Amniotic epithelial cell (primary cell): ENCODE results near the gene SLC13A4.
"Not testable (repeated sequence)": the region's sequence is repeated elsewhere in the genome, so short reads cannot be mapped to it uniquely, and the experiment has no call there.

Source experiments
- DNase-seq: peaks from one replicate; pipeline ENCODE4 v3.0.0-alpha.2; 2010; ENCODE audit warnings: low read depth

The SLC13A4 gene

DNA sequence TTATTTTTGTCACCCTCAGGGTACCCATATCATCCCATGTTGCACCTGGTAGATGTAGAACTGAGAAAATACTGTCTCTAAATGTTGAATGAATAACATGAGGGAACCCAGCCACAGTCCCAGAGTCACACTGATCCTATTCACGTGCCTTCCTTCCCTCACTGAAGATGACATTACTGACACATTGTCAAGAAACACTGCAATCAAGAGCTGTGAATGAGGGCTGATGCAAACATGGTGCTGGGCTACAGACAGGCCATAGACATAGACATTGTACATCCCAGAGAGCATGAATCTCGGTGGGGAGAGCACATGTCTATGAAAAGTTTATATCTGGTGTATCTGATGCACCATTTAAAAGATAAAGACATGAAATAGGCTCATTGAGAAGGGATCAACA, 9.8 kb downstream of the SLC13A4 start:
- no peak for DNase-seq

DNA sequence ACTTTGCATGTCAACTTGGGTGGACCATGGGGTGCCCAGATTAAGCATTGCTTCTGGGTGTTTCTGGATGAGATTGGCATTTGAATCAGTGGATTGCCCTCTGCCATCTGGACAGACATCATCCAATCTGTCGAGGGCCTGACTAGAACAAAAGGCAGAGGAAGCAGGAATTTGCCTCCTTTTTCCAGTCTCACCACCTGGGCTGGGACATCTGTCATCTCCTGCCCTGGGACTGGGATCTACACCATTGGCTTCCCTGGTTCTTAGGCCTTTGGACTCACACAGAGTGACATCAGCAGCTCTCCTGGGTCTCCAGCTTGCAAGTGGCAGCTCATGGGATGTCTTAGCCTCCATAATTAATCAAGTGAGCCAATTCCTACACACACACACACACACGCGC, 10.3 kb downstream of the SLC13A4 start:
- DNase-seq, result no peak

DNA sequence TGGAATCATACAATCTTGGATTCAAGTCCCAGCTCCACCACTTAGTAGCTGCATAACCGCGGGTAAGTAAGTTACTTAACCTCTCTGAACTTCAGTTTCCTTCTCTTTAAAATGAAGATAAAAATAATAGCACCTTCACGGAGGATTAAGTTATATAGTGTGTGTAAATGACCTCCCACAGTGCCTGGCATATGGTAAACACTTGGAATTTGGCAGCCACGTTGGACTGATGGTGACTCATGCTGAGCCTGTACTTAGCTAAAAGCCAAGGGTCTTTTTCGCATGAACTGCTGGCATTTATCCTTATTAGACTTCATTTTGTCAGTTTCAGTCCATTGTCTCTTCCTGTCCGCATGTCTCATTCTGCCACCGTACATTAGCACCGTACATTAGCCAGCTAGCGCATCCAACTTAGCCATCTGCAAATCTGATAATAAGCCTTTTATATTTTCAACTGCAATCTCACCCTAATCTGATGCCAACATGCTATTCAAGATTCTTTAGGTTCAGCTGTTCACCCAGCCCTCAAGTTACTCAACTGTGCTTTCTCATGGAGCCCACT, 11.2 kb downstream of the SLC13A4 start:
- DNase-seq, result peak; percentile 64

DNA sequence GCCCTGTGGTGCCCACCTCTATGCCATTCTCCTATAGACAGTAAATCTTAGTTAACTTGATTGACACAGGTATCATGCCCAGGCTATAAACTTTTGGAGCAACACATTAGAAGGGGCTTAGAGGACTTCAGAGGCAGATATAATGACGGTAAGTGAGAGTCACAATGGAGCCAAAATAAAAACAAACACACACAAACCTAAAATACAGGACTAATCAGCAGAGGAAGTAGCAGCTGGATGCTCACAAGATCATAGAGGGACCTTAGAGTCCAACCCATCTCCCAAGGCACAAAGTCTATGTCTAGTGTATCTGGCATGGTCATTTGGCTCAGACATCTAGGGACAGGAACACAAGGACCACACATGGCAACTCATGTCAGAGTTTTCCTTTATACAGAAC, 12.3 kb downstream of the SLC13A4 start:
- no peak for DNase-seq

DNA sequence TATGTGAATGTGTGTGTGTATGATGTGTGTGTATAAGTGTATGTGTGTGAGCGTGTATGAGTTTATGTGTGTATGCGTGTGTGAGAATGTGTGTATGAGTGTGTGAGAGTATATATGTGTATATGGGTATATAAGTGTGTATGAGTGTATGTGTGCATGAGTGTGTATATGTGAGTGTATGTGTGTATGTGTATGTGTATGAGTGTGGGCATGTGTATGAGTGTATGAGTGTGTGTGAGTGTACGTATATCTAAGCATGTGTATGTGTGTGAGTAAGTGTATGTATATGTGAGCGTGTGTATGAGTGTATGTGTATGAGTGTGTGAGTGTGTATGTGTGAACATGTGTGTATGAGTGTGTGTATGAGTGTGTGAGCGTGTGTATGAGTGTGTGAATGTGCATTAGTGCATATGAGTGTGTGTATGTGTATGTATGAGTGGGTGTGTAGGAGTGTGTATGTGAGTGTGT, 12.9 kb downstream of the SLC13A4 start:
- DNase-seq, result no peak

DNA sequence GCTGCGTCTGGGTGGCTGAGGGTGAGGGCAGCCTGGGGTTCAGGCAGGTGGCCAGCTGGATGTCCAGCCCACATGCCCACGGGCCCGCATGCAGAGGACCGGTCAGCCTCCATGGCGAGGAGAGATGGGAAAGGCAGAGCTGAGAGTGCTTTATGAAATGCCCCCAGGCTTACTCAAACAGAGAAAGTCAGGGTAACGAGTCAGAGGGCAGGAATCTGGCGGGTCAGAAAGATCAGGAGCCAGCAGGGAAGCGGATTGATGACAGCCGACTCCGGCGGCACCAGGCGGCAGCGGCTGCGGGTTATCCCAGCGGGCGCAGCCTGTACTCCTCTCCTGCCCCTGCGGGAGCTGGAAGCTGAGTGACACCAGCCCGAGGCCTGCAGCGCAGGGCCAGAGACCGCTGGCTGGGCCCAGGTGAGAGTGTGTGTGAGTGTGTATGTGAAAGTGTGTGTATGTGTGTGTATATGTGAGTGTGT, 13.4 kb downstream of the SLC13A4 start:
- peak; percentile 78 for DNase-seq

DNA sequence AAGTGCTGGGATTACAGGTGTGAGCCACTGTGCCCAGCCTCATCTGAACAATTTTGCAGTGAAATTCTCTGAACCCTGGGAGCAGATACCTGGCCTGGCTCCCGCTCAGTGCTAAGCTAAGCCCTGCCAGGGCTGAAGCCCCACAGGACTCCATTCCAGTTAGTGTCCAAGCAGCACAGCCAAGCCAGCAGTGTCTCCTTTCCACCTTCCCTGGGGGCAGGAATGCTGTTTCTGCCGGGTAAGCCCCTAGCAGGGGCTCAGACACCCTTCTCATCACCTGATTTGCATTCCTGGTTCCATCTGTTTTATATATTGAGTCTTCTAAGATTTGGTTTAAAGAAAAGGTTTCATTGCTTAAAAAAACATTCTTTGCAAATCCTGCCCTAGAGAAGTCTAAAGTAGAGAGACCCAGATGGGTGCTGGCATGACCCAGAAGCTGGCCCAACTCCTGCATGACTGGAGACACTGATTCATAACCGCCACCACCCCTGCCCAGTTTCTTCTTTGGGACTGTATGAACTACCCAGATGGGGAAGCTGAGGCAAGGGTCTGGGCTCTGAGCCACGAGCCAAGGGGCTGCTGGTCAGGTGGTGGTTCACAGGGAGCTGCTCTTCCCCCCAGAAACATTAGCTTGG, 14.0 kb downstream of the SLC13A4 start:
- no peak for DNase-seq

DNA sequence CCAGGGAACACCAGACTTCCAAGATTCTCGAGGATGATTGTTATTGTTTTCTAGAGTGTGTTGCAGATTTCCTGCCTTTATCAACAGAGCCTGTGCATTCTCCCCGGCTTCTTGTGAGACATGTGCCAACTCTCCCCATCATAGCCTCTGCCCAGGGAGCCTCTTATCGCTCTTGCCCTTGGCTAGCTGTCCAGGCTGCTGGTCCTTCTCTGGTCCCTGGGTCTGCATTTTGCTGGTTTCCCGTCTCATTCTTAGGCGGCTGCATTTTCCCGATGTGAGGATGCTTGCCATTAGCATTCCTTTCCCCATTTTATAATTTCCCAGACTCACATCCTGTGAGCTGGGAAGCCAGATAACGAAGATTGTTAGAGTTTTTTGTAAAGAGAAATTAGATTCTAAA, 15.2 kb downstream of the SLC13A4 start:
- DNase-seq, result no peak

DNA sequence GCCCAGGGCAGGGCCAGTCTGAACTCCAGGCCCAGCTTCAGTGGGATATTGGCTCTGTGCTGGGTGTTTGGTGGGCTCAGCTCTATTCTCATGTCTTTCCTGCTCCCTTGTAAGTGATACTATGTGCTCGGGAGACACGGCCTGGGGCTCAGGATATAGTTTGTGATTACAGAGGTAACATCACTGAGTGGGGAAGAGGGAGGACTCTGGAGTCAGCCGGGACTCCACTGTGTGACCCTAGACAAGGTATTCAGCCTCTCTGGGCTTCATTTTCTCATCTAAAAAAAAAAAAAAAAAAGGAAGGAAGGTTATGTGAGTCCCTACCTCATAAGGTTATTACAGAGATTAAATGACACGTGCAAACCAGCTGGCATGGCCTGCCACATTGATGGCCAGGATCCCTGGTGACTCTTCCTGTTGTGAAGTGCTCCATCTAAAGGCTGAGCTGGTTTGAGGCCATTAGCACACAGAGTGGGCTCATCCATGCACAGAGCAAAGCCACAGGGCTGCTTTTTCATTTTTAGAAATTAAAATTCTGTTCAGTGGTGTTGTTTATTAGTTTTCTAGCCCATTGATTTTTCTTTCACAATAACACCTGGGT, 15.7 kb downstream of the SLC13A4 start:
- no peak for DNase-seq

DNA sequence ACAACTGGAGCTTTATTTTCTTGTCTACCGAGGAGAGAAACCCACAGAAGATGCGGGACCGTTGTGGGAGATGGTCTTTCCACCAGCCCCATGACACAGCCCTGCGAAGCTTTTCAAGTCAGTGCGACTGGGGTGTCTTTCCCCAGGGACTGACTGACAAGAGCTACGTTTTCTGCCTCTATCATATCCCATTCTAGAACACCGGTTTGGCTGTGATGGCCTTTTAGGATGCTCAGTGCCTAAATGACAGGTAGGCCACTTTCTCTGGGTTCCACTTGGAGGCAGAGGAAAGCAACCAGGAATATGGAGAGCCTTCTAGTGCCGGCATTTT, 16.9 kb downstream of the SLC13A4 start:
- no peak for DNase-seq

DNA sequence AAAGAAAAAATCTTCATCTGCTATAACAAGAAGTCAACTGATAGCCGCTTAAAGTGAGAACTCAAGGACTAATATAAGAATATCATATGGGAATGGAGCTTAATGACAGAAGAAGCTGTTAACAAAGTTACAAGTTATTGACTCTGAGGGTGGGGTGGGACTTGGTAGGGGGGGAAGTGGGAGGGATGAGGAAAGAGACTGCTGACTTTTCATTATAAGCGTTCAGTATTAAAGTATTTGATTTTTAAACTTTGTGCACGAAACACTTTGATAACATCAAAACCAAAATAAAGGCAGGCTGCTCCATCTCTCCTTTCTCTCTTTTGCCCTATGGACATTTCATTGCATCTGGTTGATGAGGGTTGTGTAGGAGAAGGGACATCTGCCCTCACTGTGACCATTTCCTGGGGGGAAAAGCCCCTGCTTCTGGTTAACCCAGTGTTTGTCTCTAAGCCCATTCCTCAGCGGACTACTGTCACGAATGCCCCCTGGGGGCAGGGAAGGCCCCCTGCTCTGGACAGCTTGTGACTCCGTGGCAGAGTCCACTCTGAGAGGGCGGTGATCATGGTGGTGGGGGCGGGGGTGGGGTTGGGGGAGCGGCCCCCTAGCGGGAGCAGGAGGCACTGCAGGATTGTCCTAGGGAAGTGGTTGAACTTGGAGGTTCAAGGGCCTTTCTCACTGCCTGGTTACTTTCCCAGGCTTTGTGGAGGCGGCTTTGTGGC, 17.4 kb downstream of the SLC13A4 start:
- DNase-seq, result no peak

DNA sequence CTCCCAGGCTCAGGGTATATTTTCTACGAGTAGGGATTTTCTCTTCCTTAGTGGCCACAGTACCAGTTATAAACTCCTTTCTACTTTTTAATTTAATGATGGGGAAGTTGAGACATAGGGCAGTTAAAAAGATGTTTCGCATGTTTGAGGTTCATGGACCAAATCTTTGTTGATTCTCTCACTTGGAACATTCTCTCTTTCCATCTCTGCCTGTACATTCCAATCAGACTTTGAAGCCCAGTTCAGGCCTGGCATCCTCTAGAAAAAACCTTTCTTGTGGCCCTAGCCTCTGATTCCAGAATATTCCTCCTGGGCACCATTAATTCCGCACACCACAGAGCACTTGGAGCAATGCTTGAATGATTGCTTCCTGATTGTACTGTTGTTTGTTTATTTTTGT, 18.5 kb downstream of the SLC13A4 start:
- no peak for DNase-seq

DNA sequence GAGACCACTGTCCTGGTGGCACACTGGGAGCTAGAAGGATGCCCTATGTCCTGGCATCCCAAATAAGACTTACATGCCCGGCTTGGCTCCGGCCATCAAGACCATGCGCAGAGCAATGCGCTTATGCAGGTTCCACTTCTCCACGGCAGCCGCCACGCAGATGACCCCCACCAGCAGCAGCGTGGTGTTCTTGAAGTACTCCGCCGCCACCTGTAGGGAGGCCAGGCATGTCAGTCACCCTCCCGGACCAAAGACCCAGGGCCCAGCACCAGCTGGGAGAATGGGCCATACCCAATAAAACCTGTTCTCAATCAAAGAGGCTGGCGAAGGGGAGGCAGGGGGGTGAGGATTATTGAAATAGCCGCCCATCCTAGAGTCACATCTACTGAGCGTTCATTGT, 19.9 kb downstream of the SLC13A4 start:
- DNase-seq, result no peak

DNA sequence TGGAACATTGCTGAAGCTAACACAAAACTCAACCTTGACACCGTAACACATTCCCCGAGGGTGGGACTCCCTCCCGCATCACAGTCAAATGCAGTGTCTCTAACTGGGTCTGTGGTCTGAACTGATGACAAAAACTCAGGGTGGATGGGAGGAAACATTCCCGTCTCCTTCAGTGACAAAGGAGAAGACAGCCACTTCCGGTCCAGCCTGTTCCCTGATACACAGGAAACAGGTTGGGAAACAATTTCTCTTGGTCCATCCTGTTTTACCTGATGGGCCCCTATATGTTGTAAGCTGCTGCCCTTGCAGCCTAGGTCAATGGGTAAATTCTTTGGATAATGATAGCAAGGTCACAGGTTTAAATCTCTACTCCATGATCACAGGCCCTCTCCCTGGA, 20.4 kb downstream of the SLC13A4 start:
- DNase-seq, result no peak

DNA sequence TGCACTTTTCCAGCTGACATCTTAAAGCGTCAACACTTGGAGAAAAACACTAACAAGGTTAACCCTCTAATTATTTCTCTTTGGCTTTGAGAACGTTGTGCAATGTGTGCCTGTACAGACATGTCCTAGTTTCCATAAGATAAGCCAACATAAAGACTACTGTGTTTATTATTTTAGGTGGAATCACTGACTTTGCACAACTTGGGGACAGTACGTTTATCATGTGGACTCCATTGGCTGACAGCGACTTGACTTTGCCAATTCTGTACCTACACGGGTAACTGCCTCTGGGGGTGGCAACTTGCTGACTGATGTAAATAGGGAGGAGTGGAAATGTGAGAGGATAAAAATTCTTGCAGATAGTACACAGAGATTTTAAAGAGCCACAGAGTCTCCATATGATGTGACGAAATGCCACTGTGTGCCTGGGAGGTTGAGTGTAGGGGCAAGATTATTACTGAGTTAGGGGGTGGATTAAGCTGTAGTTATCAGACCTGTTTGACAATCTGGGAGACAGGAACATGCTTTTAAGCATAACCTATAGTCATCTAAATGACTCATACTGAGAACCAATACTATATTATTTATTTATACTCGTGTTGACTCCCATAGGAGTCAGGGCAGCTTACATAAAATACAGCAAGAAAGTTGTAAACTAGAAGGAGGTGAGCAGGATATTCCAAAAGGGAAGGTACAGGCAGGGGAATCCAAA, 21.0 kb downstream of the SLC13A4 start:
- no peak for DNase-seq

DNA sequence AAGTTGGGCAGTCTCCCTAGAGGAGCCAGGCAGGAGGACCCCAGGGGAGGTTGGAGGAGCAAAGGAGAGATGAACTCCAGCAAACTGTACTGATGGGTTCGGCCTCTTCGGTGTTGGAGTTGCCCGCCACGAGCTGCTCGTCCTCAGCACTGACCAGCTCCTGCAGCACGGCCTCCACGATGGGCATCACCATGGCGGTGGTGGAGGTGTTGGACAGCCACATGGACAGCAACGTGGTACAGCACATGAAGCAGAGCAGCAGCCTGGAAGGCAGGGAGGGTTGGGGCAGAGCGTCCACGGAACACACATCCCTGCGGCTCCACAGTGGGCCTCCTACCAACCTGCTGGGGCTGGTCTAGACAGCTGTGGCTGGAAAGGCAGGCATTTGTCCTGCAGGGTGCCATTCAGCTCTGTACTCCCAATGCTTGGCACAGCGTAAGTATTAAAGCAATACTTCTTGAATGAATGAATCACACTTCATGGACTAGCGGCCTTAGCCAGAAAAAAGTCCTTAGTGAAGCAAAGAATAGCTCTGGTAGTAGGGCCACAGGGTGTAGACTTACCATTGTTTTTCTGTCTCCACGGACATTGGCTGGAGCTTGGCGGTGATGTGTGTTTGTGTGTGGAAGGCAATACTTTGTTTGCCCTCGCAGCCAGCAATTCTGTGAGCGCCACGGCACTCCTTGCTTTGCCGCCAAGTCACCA, 21.8 kb downstream of the SLC13A4 start:
- no peak for DNase-seq

DNA sequence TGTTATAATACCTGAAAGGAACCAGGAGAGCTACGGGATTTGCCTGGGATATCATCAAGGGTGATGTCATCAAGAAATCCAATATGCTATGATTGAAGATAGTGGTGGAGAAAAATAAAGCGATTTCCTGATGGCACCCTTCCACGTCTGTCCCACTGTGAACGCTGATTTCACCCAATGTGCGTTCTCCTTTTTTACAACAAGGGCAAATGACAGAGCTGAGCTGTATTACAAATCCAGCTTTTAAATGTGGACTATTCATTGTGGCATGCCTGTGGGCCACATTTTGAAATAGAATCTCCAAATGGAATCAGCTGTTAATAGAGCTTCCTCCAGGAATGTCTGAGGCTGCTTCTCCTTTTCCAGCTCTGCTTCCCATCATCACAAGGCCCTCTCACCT, 23.3 kb downstream of the SLC13A4 start:
- DNase-seq, result no peak

DNA sequence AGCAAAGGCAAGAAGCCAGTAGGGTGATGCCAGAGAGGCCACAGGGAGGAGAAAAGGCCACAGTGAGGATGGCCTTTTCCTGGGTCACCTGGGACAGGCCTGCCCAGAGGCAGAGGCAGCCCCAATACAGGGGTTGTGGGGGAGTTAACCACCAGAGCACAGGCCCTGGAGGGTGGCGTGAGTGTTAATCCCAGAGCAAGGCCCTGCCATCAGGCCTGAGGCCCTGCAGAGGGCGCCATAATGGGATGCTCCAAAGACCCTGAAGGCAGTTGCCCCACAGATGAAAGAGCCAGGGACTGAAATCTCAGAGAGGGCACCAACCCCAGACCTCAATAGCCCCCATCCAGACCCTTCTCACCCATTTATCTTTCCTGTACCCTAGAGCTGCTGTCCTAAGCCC, 23.9 kb downstream of the SLC13A4 start:
- no peak for DNase-seq

DNA sequence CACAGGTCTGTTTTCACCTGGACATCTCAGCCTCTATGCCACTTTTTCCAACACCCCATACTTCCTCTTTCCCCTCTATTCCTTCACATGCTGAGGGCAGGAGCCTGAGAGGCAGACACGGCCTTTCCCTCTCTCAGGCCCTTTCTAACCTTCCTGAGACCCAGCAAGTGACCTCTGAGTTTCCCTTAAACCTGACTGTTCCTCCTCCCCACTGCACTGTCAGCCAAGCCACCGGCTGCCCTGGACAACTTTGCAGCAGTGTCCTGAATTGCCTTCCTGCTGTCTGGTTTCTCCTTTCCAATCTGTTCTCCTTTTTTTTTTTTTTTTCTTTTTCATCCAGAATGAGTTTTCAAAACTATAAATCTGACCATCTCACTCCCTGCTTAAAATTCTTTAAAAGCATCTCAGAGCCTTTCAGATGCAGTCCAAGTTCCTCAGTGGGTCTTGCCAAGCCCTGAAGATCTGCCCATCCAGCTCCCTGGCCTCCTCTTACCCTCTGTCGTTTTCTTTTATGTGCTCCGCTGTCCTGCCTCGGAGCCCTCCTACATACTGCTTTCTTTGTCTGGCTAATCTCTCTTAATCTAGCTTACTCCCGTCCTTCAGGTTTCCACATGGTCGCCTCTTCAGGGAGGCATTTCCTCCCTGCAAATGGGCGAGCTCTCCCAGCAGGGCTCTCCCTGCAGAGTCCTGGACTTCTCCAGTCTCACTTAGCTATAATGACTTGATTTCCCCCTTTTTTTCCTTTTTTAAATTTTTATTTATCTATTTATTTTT, 30.5 kb downstream of the SLC13A4 start:
- DNase-seq, result no peak

DNA sequence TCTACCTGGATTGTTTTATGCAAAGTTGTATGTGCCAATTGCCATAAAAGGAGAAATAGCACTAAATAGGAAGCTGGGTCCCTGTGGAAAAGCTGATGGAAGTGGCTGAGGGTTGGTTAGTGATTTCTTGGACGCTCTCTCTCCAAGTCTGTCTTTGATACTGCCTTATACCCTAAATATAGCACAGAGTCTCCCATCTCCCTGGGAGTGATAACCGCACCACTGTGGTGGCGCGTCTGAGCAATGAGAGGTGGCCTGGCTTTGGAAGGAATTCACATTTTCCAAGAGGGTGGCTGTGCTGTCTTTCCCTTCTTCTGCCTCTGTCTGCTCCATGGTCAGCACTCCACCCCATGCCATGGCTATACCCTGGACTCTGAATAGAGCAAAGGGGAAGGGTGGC, 34.4 kb downstream of the SLC13A4 start:
- no peak for DNase-seq

DNA sequence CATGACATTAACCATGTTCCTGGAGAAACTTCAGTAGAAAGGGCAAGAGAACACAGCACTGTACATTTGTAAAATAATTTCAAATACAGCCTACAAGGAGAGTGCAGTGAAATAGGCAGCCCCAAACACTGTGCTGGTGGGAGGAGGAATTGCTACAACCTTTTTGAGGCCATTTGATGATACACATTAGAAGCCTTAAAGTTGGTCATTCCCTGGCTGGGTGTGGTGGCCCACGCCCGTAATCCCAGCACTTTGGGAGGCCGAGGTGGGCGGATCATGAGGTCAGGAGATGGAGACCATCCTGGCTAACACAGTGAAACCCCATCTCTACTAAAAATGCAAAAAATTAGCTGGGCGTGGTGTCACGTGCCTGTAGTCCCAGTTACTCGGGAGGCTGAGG, 35.4 kb downstream of the SLC13A4 start:
- DNase-seq, result not testable (repeated sequence)
